Astrocyte (in vitro differentiated cells and primary cell): Measurements from ENCODE around the gene CALCOCO2. TPM values are rescaled to one million over a fixed set of nuclear protein-coding genes. Genes with fewer than 3 reads are reported as not detected.

Experiments
- DNase-seq: peaks from one replicate; pipeline ENCODE4 v3.0.0-alpha.2; 2010; ENCODE audit warnings: low read depth
- FAIRE-seq: peaks from 2 replicates; lab custom pipeline; 2011; peaks lifted over from hg19 to GRCh38; lab: Jason Lieb, UNC
- H2AFZ ChIP-seq: 2 replicates; pipeline ENCODE4 v1.6.0; 2012; ENCODE audit warnings: low read depth, low read length, inconsistent platforms
- H3K27ac ChIP-seq: 2 replicates; pipeline ENCODE4 v1.5.1; 2011; ENCODE audit warnings: low read depth, low read length, inconsistent platforms
- H3K27me3 ChIP-seq: 2 replicates; pipeline ENCODE4 v1.6.0; 2011; ENCODE audit warnings: low read length, inconsistent platforms; ENCODE audit not compliant: insufficient read depth
- H3K36me3 ChIP-seq: 2 replicates; pipeline ENCODE4 v1.5.1; 2011; ENCODE audit warnings: low read length, inconsistent platforms; ENCODE audit not compliant: insufficient read depth
- H3K4me1 ChIP-seq: 2 replicates; pipeline ENCODE4 v1.5.1; 2011; ENCODE audit warnings: low read length, inconsistent platforms; ENCODE audit not compliant: insufficient read depth
- H3K4me2 ChIP-seq: 2 replicates; pipeline ENCODE4 v1.6.0; 2012; ENCODE audit warnings: low read length, inconsistent platforms
- H3K4me3 ChIP-seq: 2 replicates; pipeline ENCODE4 v1.5.1; 2011; ENCODE audit warnings: low read depth, mild to moderate bottlenecking, low read length, inconsistent platforms; ENCODE audit not compliant: insufficient read depth
- H3K79me2 ChIP-seq: 2 replicates; pipeline ENCODE4 v1.6.0; 2012; ENCODE audit warnings: mild to moderate bottlenecking, low read length, inconsistent platforms; ENCODE audit not compliant: insufficient read depth
- H3K9ac ChIP-seq: 2 replicates; pipeline ENCODE4 v1.6.0; 2012; ENCODE audit warnings: mild to moderate bottlenecking, low read length, inconsistent platforms
- H3K9me3 ChIP-seq: 2 replicates; pipeline ENCODE4 v1.5.1; 2012; ENCODE audit warnings: low read depth, mild to moderate bottlenecking, low read length, inconsistent platforms; ENCODE audit not compliant: insufficient read depth
- H4K20me1 ChIP-seq: 2 replicates; pipeline ENCODE4 v1.6.0; 2012; ENCODE audit warnings: low read length, inconsistent platforms; ENCODE audit not compliant: insufficient read depth
- H3K27ac Mint-ChIP-seq: one replicate; pipeline ENCODE4 v1.8.0; 2021; ENCODE audit warnings: mild to moderate bottlenecking, mixed read lengths; ENCODE audit not compliant: unreplicated experiment
- H3K27me3 Mint-ChIP-seq: one replicate; pipeline ENCODE4 v1.8.0; 2021; ENCODE audit warnings: low read depth, mixed read lengths; ENCODE audit not compliant: unreplicated experiment
- H3K36me3 Mint-ChIP-seq: one replicate; pipeline ENCODE4 v1.8.0; 2021; ENCODE audit warnings: low read depth, mixed read lengths; ENCODE audit not compliant: unreplicated experiment
- H3K4me1 Mint-ChIP-seq: one replicate; pipeline ENCODE4 v1.8.0; 2021; ENCODE audit warnings: low read depth, mixed read lengths; ENCODE audit not compliant: unreplicated experiment
- H3K4me3 Mint-ChIP-seq: one replicate; pipeline ENCODE4 v1.8.0; 2021; ENCODE audit warnings: mild to moderate bottlenecking, moderate library complexity, mixed read lengths; ENCODE audit not compliant: unreplicated experiment
- H3K9me3 Mint-ChIP-seq: one replicate; pipeline ENCODE4 v1.8.0; 2021; ENCODE audit warnings: mild to moderate bottlenecking, mixed read lengths; ENCODE audit not compliant: unreplicated experiment
- EZH2 ChIP-seq: IDR thresholded peaks from 2 replicates; pipeline ENCODE4 v1.6.1; 2012; ENCODE audit warnings: mild to moderate bottlenecking, low read length, inconsistent platforms; ENCODE audit not compliant: insufficient read depth
- total RNA-seq: library from RNA; stranded (reverse); gene quantifications from 2 replicates; pipeline ENCODE4 v1.2.1, GENCODE V29; 2021
- TF ChIP-seq, protein P1 (sequence below): IDR thresholded peaks from 2 replicates; pipeline ENCODE4 v1.5.1; 2011; ENCODE audit warnings: low read depth, mild to moderate bottlenecking, inconsistent platforms, low read length, moderate library complexity; ENCODE audit not compliant: insufficient read depth

The CALCOCO2 gene
- total RNA-seq, 1 donor from 2014 or later: 73.8 TPM

DNA sequence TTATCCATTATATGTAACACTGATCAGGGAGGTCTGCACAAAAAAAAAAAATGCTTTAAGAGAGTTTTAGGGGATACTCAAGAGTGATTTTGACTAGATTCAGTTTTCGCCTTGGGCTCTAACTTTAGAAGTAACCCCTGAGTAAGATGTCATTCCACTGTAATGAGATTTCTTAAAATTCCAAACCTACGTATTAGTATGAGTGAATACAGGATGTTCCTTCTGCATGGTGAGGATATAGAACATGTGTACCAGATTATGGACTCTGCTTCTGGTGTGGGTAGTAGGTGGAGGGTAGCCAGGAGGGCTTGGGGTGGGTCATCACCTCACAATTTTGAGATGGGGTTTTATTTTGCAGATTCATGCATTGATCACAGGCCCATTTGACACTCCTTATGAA lies 81.6 kb downstream of the CALCOCO2 start:
- Histone ChIP-seq H3K36me3 (peaks cover 24% of the 10 kb centered on the region), H3K27ac (no peak overlapping the region), H3K4me2 (peak overlapping the region; percentile 14), H4K20me1 (peaks cover 74% of the 10 kb centered on the region), H3K4me3 (no peak overlapping the region), H3K4me1 (peaks cover 44% of the 10 kb centered on the region), H2AFZ (no peak overlapping the region), H3K79me2 (peaks cover 90% of the 10 kb centered on the region), H3K9ac (no peak overlapping the region), H3K27me3 (no peaks in the 10 kb centered on the region), H3K9me3 (no peaks in the 10 kb centered on the region)
- no peak for TF ChIP-seq EZH2
- TF ChIP-seq, protein P1, sequence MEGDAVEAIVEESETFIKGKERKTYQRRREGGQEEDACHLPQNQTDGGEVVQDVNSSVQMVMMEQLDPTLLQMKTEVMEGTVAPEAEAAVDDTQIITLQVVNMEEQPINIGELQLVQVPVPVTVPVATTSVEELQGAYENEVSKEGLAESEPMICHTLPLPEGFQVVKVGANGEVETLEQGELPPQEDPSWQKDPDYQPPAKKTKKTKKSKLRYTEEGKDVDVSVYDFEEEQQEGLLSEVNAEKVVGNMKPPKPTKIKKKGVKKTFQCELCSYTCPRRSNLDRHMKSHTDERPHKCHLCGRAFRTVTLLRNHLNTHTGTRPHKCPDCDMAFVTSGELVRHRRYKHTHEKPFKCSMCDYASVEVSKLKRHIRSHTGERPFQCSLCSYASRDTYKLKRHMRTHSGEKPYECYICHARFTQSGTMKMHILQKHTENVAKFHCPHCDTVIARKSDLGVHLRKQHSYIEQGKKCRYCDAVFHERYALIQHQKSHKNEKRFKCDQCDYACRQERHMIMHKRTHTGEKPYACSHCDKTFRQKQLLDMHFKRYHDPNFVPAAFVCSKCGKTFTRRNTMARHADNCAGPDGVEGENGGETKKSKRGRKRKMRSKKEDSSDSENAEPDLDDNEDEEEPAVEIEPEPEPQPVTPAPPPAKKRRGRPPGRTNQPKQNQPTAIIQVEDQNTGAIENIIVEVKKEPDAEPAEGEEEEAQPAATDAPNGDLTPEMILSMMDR: no peak
- FAIRE-seq (no peak), DNase-seq (no peak)
- Mint-ChIP-seq H3K4me3 (peak overlapping the region; percentile 61), H3K27ac (peak overlapping the region; percentile 2), H3K9me3 (no peaks in the 10 kb centered on the region), H3K4me1 (peaks cover 46% of the 10 kb centered on the region), H3K27me3 (no peaks in the 10 kb centered on the region), H3K36me3 (peaks cover 24% of the 10 kb centered on the region)

Other genes starting within 250 kb of the CALCOCO2 start
- gene HOXB3, start 240.8 kb upstream of the CALCOCO2 start, total RNA-seq: not detected in 2 replicates
- not detected in 2 replicates for gene HOXB5, start 237.3 kb upstream of the CALCOCO2 start, total RNA-seq
- not detected in 2 replicates for gene HOXB6, start 226.0 kb upstream of the CALCOCO2 start, total RNA-seq
- gene HOXB7, start 220.0 kb upstream of the CALCOCO2 start, total RNA-seq: not detected in 2 replicates
- not detected in 2 replicates for gene HOXB8, start 215.7 kb upstream of the CALCOCO2 start, total RNA-seq
- 0.10 and 0.11 TPM in 2 replicates for gene HOXB9, start 204.7 kb upstream of the CALCOCO2 start, total RNA-seq
- not detected in 2 replicates for gene PRAC1, start 108.5 kb upstream of the CALCOCO2 start, total RNA-seq
- not detected in 2 replicates for gene PRAC2, start 107.8 kb upstream of the CALCOCO2 start, total RNA-seq
- gene HOXB13, start 102.3 kb upstream of the CALCOCO2 start, total RNA-seq: not detected in 2 replicates
- not detected in 2 replicates for gene TTLL6, start 13.8 kb upstream of the CALCOCO2 start, total RNA-seq
- gene ATP5MC1, start 61.8 kb downstream of the CALCOCO2 start, total RNA-seq: 52.0 and 55.8 TPM in 2 replicates
- gene UBE2Z, start 77.4 kb downstream of the CALCOCO2 start, total RNA-seq: 102 and 103 TPM in 2 replicates
- 162 and 168 TPM in 2 replicates for gene SNF8, start 113.8 kb downstream of the CALCOCO2 start, total RNA-seq
- not detected in 2 replicates for gene GIP, start 137.6 kb downstream of the CALCOCO2 start, total RNA-seq
- 241 and 260 TPM in 2 replicates for gene IGF2BP1, start 166.3 kb downstream of the CALCOCO2 start, total RNA-seq